Endothelial cell of umbilical vein (primary cell): ENCODE measurements around the gene FAM149B1.
"Not testable (repeated sequence)": the region's sequence is repeated elsewhere in the genome, so short reads cannot be mapped to it uniquely, and the experiment has no call there.

Experiments used
- EZH2 ChIP-seq: IDR thresholded peaks from 2 replicates; pipeline ENCODE4 v1.6.1; 2012; ENCODE audit warnings: borderline replicate concordance, low read depth, mild to moderate bottlenecking, moderate library complexity, low read length, inconsistent platforms; ENCODE audit not compliant: severe bottlenecking
- GATA2 ChIP-seq: IDR thresholded peaks from 2 replicates; pipeline ENCODE4 v1.7.0; 2011; ENCODE audit warnings: low read depth, mild to moderate bottlenecking, moderate library complexity, mixed read lengths, low read length; ENCODE audit not compliant: insufficient read length, insufficient read depth
- MYC ChIP-seq: IDR thresholded peaks from one replicate; pipeline ENCODE4 v1.6.1; 2011; ENCODE audit warnings: mild to moderate bottlenecking, low read depth, low read length
- POLR2A ChIP-seq: IDR thresholded peaks from 2 replicates; pipeline ENCODE4 v1.6.1; 2012; ENCODE audit warnings: low read depth, mild to moderate bottlenecking, control low read depth, low read length
- POLR2AphosphoS5 ChIP-seq: IDR thresholded peaks from 2 replicates; pipeline ENCODE4 v1.6.1; 2012; ENCODE audit warnings: low read depth, mild to moderate bottlenecking, control low read depth, low read length, moderate library complexity; ENCODE audit not compliant: insufficient read depth
- TF ChIP-seq, protein P1 (sequence below), 2 donors: IDR thresholded peaks; 1 replicate in 1 of 2; 2 replicates in 1 of 2; pipeline ENCODE4 v1.5.1; 2011; ENCODE audit warnings: low read length in 2 of 2, mild to moderate bottlenecking in 2 of 2, moderate library complexity in 2 of 2, control low read depth in 1 of 2, inconsistent platforms in 1 of 2, low read depth in 1 of 2; ENCODE audit not compliant: insufficient read depth in 1 of 2; ENCODE audit errors: extremely low read depth in 1 of 2

GRCh38 chr10:73258612-73259011 lies 90.7 kb downstream of the FAM149B1 start:
- TF ChIP-seq, protein P1, sequence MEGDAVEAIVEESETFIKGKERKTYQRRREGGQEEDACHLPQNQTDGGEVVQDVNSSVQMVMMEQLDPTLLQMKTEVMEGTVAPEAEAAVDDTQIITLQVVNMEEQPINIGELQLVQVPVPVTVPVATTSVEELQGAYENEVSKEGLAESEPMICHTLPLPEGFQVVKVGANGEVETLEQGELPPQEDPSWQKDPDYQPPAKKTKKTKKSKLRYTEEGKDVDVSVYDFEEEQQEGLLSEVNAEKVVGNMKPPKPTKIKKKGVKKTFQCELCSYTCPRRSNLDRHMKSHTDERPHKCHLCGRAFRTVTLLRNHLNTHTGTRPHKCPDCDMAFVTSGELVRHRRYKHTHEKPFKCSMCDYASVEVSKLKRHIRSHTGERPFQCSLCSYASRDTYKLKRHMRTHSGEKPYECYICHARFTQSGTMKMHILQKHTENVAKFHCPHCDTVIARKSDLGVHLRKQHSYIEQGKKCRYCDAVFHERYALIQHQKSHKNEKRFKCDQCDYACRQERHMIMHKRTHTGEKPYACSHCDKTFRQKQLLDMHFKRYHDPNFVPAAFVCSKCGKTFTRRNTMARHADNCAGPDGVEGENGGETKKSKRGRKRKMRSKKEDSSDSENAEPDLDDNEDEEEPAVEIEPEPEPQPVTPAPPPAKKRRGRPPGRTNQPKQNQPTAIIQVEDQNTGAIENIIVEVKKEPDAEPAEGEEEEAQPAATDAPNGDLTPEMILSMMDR (IDR thresholded peaks at IDR 0.05; ENCODE audit: extremely low read depth in 1 of 2, insufficient read depth in 1 of 2, low read depth in 1 of 2, low read length in 2 of 2), result not testable (repeated sequence)
- not testable (repeated sequence) for TF ChIP-seq POLR2A, MYC, EZH2, GATA2, POLR2AphosphoS5
